GM21526 (cell line): ENCODE results near the gene CENPC.
"Not testable (repeated sequence)": the region's sequence is repeated elsewhere in the genome, so short reads cannot be mapped to it uniquely, and the experiment has no call there.

Experiments
- ATAC-seq: cut with Tn5 transposase; IDR thresholded peaks from one replicate; pipeline ENCODE4 v1.9.1; 2021; ENCODE audit warnings: moderate library complexity; ENCODE audit not compliant: unreplicated experiment, low FRiP score

Gene CENPC

GRCh38 chr4:67552146-67552792 is 7.0 kb upstream of the CENPC start:
- ATAC-seq, result not testable (repeated sequence)

- ATAC-seq, result peak; percentile 38
Measured at GRCh38 chr4:67550857-67551256, 5.6 kb upstream of the CENPC start.

- peak; percentile 39 for ATAC-seq
Measured at GRCh38 chr4:67550451-67550850, 5.1 kb upstream of the CENPC start.

GRCh38 chr4:67549123-67549522 is 3.8 kb upstream of the CENPC start:
- ATAC-seq, result peak; percentile 31

- ATAC-seq, result no peak
Measured at GRCh38 chr4:67546971-67547370, 1.7 kb upstream of the CENPC start.

GRCh38 chr4:67546004-67546356 is 677 bp upstream of the CENPC start:
- no peak for ATAC-seq

- no peak for ATAC-seq
Measured at GRCh38 chr4:67542076-67542475, 3.2 kb downstream of the CENPC start.

GRCh38 chr4:67539830-67540229 is 5.5 kb downstream of the CENPC start:
- ATAC-seq, result no peak

GRCh38 chr4:67535280-67535840 is 9.9 kb downstream of the CENPC start:
- no peak for ATAC-seq

- no peak for ATAC-seq
Measured at GRCh38 chr4:67533112-67533511, 12.2 kb downstream of the CENPC start.

- not testable (repeated sequence) for ATAC-seq
Measured at GRCh38 chr4:67532397-67532796, 12.9 kb downstream of the CENPC start.

GRCh38 chr4:67531379-67531962 is 13.8 kb downstream of the CENPC start:
- ATAC-seq, result no peak

GRCh38 chr4:67524140-67524539 is 21.2 kb downstream of the CENPC start:
- ATAC-seq, result not testable (repeated sequence)

GRCh38 chr4:67522851-67523671 is 22.2 kb downstream of the CENPC start:
- no peak for ATAC-seq

- ATAC-seq, result no peak
Measured at GRCh38 chr4:67522230-67522629, 23.1 kb downstream of the CENPC start.

- ATAC-seq, result no peak
Measured at GRCh38 chr4:67521506-67521905, 23.8 kb downstream of the CENPC start.

- ATAC-seq, result no peak
Measured at GRCh38 chr4:67520141-67520540, 25.2 kb downstream of the CENPC start.

GRCh38 chr4:67512501-67512900 is 32.8 kb downstream of the CENPC start:
- no peak for ATAC-seq

GRCh38 chr4:67500373-67500772 is 44.9 kb downstream of the CENPC start:
- no peak for ATAC-seq

GRCh38 chr4:67499799-67500198 is 45.5 kb downstream of the CENPC start:
- ATAC-seq, result peak; percentile 90

- peak; percentile 61 for ATAC-seq
Measured at GRCh38 chr4:67483868-67484602, 61.3 kb downstream of the CENPC start.
